Measurements from ENCODE around the gene SFTPD. TPM values are rescaled to one million over a fixed set of nuclear protein-coding genes. Genes with fewer than 3 reads are reported as not detected.

Gene SFTPD
- total RNA-seq, 1 experiment from 2014 or later, result not detected

DNA sequence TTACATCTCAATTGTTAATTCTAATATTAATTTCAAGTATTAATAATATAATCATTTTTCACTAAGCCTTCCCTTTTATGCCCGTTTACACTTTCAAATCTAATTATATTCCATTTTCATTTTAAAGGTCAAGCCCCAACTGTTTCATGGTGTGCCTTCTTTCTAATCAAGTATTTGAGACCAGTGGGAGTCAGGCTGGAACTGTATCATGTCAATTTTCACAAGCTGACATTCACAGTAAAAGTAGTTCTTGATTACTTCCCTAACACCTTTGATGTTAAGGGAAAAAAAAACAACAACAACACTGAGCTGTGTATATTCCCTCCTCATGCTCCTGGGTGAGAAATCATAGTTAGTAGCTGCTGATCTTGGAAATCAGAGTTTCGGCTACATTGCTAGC is 38.1 kb downstream of the SFTPD start:
- no peaks in the 10 kb centered on the region for H3K9me3 ChIP-seq (ENCODE audit: low read depth, low read length, poor library complexity, severe bottlenecking)
- H3K36me3 ChIP-seq (ENCODE audit: insufficient read depth, low read length, poor library complexity, severe bottlenecking), result no peaks in the 10 kb centered on the region
- ChIA-PET POLR2A (ENCODE audit: low non-redundant PET) (no interaction called here), CTCF (no interaction called here)
- TF ChIP-seq, protein P1, sequence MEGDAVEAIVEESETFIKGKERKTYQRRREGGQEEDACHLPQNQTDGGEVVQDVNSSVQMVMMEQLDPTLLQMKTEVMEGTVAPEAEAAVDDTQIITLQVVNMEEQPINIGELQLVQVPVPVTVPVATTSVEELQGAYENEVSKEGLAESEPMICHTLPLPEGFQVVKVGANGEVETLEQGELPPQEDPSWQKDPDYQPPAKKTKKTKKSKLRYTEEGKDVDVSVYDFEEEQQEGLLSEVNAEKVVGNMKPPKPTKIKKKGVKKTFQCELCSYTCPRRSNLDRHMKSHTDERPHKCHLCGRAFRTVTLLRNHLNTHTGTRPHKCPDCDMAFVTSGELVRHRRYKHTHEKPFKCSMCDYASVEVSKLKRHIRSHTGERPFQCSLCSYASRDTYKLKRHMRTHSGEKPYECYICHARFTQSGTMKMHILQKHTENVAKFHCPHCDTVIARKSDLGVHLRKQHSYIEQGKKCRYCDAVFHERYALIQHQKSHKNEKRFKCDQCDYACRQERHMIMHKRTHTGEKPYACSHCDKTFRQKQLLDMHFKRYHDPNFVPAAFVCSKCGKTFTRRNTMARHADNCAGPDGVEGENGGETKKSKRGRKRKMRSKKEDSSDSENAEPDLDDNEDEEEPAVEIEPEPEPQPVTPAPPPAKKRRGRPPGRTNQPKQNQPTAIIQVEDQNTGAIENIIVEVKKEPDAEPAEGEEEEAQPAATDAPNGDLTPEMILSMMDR (conservative IDR thresholded peaks at IDR 0.05; ENCODE audit: low read depth, low read length), result no peak
- BruUV-seq (replicated peaks), result no TSS peak
- intact Hi-C loops (cut with micrococcal nuclease; ENCODE audit: unreplicated experiment), result no loop called here
- H3K27ac ChIP-seq (ENCODE audit: low read depth, low read length, poor library complexity, severe bottlenecking), result no peak overlapping the region
- H3K4me1 ChIP-seq (ENCODE audit: insufficient read depth, low read length, poor library complexity, severe bottlenecking), result no peaks in the 10 kb centered on the region
- no peak overlapping the region for H3K4me3 ChIP-seq (ENCODE audit: low read depth, low read length, poor library complexity, severe bottlenecking)
- H3K27me3 ChIP-seq (replicated peaks; ENCODE audit: insufficient read depth, low read depth, low read length, poor library complexity), result no peaks in the 10 kb centered on the region
- DNase-seq (ENCODE audit: low spot score), result no peak

DNA sequence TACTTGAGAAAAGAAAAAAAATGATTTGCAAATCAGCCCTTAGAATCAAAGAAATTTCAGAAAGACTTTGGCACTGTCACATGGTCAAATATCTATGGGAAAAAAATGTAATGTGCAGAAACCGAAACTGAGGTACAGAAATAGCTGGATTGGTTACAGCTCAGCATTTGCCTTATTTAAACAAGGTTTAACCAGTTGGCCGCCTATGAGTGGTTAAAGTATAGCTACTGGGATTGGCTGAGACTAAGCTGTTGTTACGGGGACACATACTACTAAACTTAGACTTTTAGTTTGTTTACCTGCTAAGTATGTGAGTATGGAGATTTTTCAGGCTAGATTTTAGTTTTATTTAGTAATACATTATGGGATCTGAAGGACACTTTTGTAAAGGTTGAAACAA is 38.6 kb downstream of the SFTPD start:
- no TSS peak for BruUV-seq (replicated peaks)
- TF ChIP-seq, protein P1 (conservative IDR thresholded peaks at IDR 0.05; ENCODE audit: low read depth, low read length), result no peak
- TF ChIP-seq EZH2 (IDR thresholded peaks at IDR 0.05; ENCODE audit: borderline replicate concordance, low read depth, low read length, poor library complexity, severe bottlenecking), result no peak
- Histone ChIP-seq H3K4me3 (ENCODE audit: low read depth, low read length, poor library complexity, severe bottlenecking) (no peak overlapping the region), H3K27ac (ENCODE audit: low read depth, low read length, poor library complexity, severe bottlenecking) (no peak overlapping the region), H3K27me3 (replicated peaks; ENCODE audit: insufficient read depth, low read depth, low read length, poor library complexity) (no peaks in the 10 kb centered on the region), H3K36me3 (ENCODE audit: insufficient read depth, low read length, poor library complexity, severe bottlenecking) (no peaks in the 10 kb centered on the region), H3K9me3 (ENCODE audit: low read depth, low read length, poor library complexity, severe bottlenecking) (no peaks in the 10 kb centered on the region), H3K4me1 (ENCODE audit: insufficient read depth, low read length, poor library complexity, severe bottlenecking) (no peaks in the 10 kb centered on the region)
- no peak for DNase-seq (ENCODE audit: low spot score)
- ChIA-PET POLR2A (ENCODE audit: low non-redundant PET) (no interaction called here), CTCF (no interaction called here)
- intact Hi-C loops (cut with micrococcal nuclease; ENCODE audit: unreplicated experiment), result no loop called here

GRCh38 chr10:79905322-79906314 is 43.3 kb downstream of the SFTPD start:
- no TSS peak for BruUV-seq (replicated peaks)
- Histone ChIP-seq H3K27ac (ENCODE audit: low read depth, low read length, poor library complexity, severe bottlenecking) (peak overlapping the region; percentile 37), H3K4me1 (ENCODE audit: insufficient read depth, low read length, poor library complexity, severe bottlenecking) (no peaks in the 10 kb centered on the region), H3K36me3 (ENCODE audit: insufficient read depth, low read length, poor library complexity, severe bottlenecking) (no peaks in the 10 kb centered on the region), H3K4me3 (ENCODE audit: low read depth, low read length, poor library complexity, severe bottlenecking) (peak overlapping the region; percentile 58), H3K27me3 (replicated peaks; ENCODE audit: insufficient read depth, low read depth, low read length, poor library complexity) (no peaks in the 10 kb centered on the region), H3K9me3 (ENCODE audit: low read depth, low read length, poor library complexity, severe bottlenecking) (no peaks in the 10 kb centered on the region)
- ChIA-PET CTCF (no interaction called here), POLR2A (ENCODE audit: low non-redundant PET) (no interaction called here)
- TF ChIP-seq, protein P1 (conservative IDR thresholded peaks at IDR 0.05; ENCODE audit: low read depth, low read length), result no peak
- no peak for TF ChIP-seq EZH2 (IDR thresholded peaks at IDR 0.05; ENCODE audit: borderline replicate concordance, low read depth, low read length, poor library complexity, severe bottlenecking)
- intact Hi-C loops (cut with micrococcal nuclease; ENCODE audit: unreplicated experiment), result no loop called here
- DNase-seq (ENCODE audit: low spot score), result peak; percentile 34

Measured in A673 (cell line).